Stomach (tissue), 9 donors: Measurements from ENCODE around the gene ITGA7. TPM values are rescaled to one million over a fixed set of nuclear protein-coding genes. Genes with fewer than 3 reads are reported as not detected.
A peak's percentile ranks its signal among the peaks of the same experiment; 100 is the strongest.

Experiments
- DNase-seq, 2 donors: peaks; one replicate each; pipeline versions ENCODE4 v3.0.0 to v3.0.0-alpha.2; 2013 to 2019
- H3K27ac ChIP-seq, 5 donors: fragments of 200-600 bp in 4 of 5; sonication (generic) in 4 of 5; one replicate each; pipeline ENCODE4 v1.5.1; 2013 to 2019; ENCODE audit warnings: mild to moderate bottlenecking in 1 of 5, moderate library complexity in 1 of 5
- H3K27me3 ChIP-seq, 3 donors: fragments of 200-600 bp; sonication (generic); one replicate each; pipeline ENCODE4 v1.5.1; 2017 to 2019; ENCODE audit warnings: mixed run types in 1 of 3
- H3K36me3 ChIP-seq, 4 donors: fragments of 200-600 bp; sonication (generic); 1 replicate in 3 of 4; 2 replicates in 1 of 4; pipeline ENCODE4 v1.5.1; 2016 to 2019
- H3K4me1 ChIP-seq, 4 donors: fragments of 200-600 bp; sonication (generic); one replicate each; pipeline ENCODE4 v1.5.1; 2016 to 2019
- H3K4me3 ChIP-seq, 4 donors: fragments of 200-600 bp; sonication (generic) in 3 of 4; one replicate each; pipeline ENCODE4 v1.5.1; 2016 to 2019; ENCODE audit warnings: mild to moderate bottlenecking in 1 of 4
- H3K9me3 ChIP-seq, 4 donors: fragments of 200-600 bp; sonication (generic); one replicate each; pipeline ENCODE4 v1.5.1; 2016 to 2019
- EP300 ChIP-seq: sonication (generic); formaldehyde crosslinking; IDR thresholded peaks from one replicate; pipeline ENCODE4 v1.6.1; 2017; ENCODE audit warnings: antibody characterized with exemption
- POLR2A ChIP-seq, 4 donors: fragments of 450-650 bp; IDR thresholded peaks; one replicate each; pipeline ENCODE4 v1.6.1; 2016; ENCODE audit warnings: antibody characterized with exemption in 4 of 4, control low read depth in 2 of 4, mild to moderate bottlenecking in 1 of 4, moderate library complexity in 1 of 4
- POLR2AphosphoS5 ChIP-seq, 3 donors: sonication (generic); formaldehyde crosslinking; IDR thresholded peaks; one replicate each; pipeline ENCODE4 v1.6.1; 2016; ENCODE audit warnings: antibody characterized with exemption in 3 of 3
- WGBS, 5 donors: extraction: QIAGEN DNeasy Blood & Tissue Kit in 3 of 5; methylation state at CpG; one replicate each; pipeline versions ENCODE4 v1.1.5 to v1.1.7; 2013 to 2018; 5-methylcytosine and 5-hydroxymethylcytosine counted together
- intact Hi-C: fragments of 100-400 bp; cut with DNase I; formaldehyde crosslinking; loops from one replicate; pipeline ENCODE4 v1.15.1; 2023; ENCODE audit warnings: low total_unique reads
- polyA plus RNA-seq, 3 donors: library from polyadenylated mRNA; stranded (reverse); fragments of 200-250 nt; gene quantifications; one replicate each; pipeline ENCODE4 v1.2.3, GENCODE V29; 2013
- total RNA-seq, 5 donors: library from RNA; depleted of rRNA; stranded (reverse); fragments of >200 nt; gene quantifications; one replicate each; pipeline versions ENCODE4 v1.1.0 to v1.2.3, GENCODE V29; 2014 to 2016
- TF ChIP-seq, protein P1 (sequence below), 7 experiments: fragments of 450-650 bp in 4 of 7; fragments of 200-600 bp in 3 of 7; sonication (generic) in 3 of 7; IDR thresholded peaks; one replicate each; pipeline ENCODE4 v1.5.1; 2016 to 2019; ENCODE audit warnings: antibody characterized with exemption in 7 of 7, control low read depth in 2 of 7, mild to moderate bottlenecking in 1 of 7
- donor health status: healthy with polysubstance abuse.
- donor health status: Bipolar disorder and iron deficiency.
- donor health status: healthy.

ITGA7 gene
- total and polyA plus RNA-seq, 8 donors = 3.5 to 188 (median 46.3) TPM

GRCh38 chr12:55724940-55725309 is 17.2 kb upstream of the ITGA7 start:
- Histone ChIP-seq H3K36me3 (peaks cover 31 to 53% (median 40%) of the 10 kb centered on the region in 4 donors), H3K9me3 (no peaks in the 10 kb centered on the region), H3K27me3 (no peaks in the 10 kb centered on the region), H3K27ac (peak overlapping the region in 3 of 5 donors; percentile 39 to 100 (median 97)), H3K4me1 (peaks cover 71 to 81% (median 78%) of the 10 kb centered on the region in 4 donors), H3K4me3 (peak overlapping the region in 1 of 4 donors; percentile 89)
- no peak for DNase-seq
- intact Hi-C loops = no loop called here
- 28 to 50% (median 38%) methylated on average over 3 of the region's 3 CpGs for WGBS, 5 donors
- TF ChIP-seq POLR2AphosphoS5 (IDR thresholded peaks at IDR 0.05) (no peak), EP300 (no peak), POLR2A (IDR thresholded peaks at IDR 0.05) (no peak)
- TF ChIP-seq, protein P1, sequence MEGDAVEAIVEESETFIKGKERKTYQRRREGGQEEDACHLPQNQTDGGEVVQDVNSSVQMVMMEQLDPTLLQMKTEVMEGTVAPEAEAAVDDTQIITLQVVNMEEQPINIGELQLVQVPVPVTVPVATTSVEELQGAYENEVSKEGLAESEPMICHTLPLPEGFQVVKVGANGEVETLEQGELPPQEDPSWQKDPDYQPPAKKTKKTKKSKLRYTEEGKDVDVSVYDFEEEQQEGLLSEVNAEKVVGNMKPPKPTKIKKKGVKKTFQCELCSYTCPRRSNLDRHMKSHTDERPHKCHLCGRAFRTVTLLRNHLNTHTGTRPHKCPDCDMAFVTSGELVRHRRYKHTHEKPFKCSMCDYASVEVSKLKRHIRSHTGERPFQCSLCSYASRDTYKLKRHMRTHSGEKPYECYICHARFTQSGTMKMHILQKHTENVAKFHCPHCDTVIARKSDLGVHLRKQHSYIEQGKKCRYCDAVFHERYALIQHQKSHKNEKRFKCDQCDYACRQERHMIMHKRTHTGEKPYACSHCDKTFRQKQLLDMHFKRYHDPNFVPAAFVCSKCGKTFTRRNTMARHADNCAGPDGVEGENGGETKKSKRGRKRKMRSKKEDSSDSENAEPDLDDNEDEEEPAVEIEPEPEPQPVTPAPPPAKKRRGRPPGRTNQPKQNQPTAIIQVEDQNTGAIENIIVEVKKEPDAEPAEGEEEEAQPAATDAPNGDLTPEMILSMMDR (IDR thresholded peaks at IDR 0.05) = no peak

GRCh38 chr12:55724226-55724939 is 16.7 kb upstream of the ITGA7 start:
- intact Hi-C loops = no loop called here

DNA sequence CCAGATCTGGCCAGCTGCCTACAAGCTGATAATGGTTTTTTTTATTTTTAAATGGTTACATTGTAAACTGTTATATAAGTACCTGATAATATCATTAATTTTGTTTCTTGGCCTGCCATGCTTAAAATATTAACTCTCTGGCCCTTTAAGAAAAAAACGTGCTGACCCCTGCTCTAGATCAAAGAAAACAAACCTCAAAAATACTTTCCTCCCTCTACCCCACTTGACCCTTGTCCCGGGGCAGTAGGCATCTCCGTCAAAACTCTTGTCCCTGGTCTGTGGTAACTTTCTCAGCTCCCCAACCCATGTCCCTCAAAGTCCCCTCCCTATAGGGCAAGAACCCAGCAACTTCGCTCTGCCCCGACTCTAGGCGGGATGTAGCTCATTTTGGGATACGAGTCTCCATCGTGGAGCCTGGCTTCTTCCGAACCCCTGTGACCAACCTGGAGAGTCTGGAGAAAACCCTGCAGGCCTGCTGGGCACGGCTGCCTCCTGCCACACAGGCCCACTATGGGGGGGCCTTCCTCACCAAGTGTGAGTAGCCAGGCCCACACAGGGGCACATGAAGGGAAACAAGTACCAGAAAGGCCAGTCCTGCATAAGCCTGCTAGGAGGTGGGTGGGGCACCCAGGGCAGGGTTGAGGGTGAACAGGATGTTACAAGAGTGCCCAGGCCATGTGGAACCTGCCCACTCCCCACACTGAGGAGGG is 16.0 kb upstream of the ITGA7 start:
- no peak for DNase-seq
- peak overlapping the region; percentile 14 to 100 (median 89) for H3K27ac ChIP-seq
- H3K4me3 ChIP-seq = no peak overlapping the region
- TF ChIP-seq, protein P1 (IDR thresholded peaks at IDR 0.05) = no peak
- TF ChIP-seq POLR2AphosphoS5 (IDR thresholded peaks at IDR 0.05) = peak in 1 of 3 donors; percentile 2
- intact Hi-C loops = no loop called here
- H3K9me3 ChIP-seq = no peaks in the 10 kb centered on the region
- peaks cover 31 to 60% (median 40%) of the 10 kb centered on the region in 4 donors for H3K36me3 ChIP-seq
- peaks cover 81 to 91% (median 87%) of the 10 kb centered on the region in 4 donors for H3K4me1 ChIP-seq
- H3K27me3 ChIP-seq = no peaks in the 10 kb centered on the region
- 19 to 55% (median 26%) methylated on average over 10 of the region's 10 CpGs for WGBS, 5 donors

More at GRCh38 chr12:55724226-55724939, 16.7 kb upstream of the ITGA7 start:
- Histone ChIP-seq H3K4me3 (no peak overlapping the region), H3K27ac (peak overlapping the region in 4 of 5 donors; percentile 39 to 100 (median 74)), H3K36me3 (peaks cover 31 to 57% (median 40%) of the 10 kb centered on the region in 4 donors), H3K27me3 (no peaks in the 10 kb centered on the region), H3K4me1 (peaks cover 74 to 83% (median 80%) of the 10 kb centered on the region in 4 donors), H3K9me3 (no peaks in the 10 kb centered on the region)
- 15 to 48% (median 39%) methylated on average over 6 to 11 of the region's 11 CpGs for WGBS, 5 donors
- peak; percentile 76 to 87 for DNase-seq
- TF ChIP-seq POLR2A (IDR thresholded peaks at IDR 0.05) (no peak), POLR2AphosphoS5 (IDR thresholded peaks at IDR 0.05) (peak in 1 of 3 donors; percentile 22), EP300 (no peak)
- TF ChIP-seq, protein P1 (IDR thresholded peaks at IDR 0.05) = peak in 5 of 7 experiments; percentile 30 to 62 (median 51)

- peaks cover 88 to 98% (median 93%) of the 10 kb centered on the region in 4 donors for H3K4me1 ChIP-seq
- peaks cover 31 to 60% (median 40%) of the 10 kb centered on the region in 4 donors for H3K36me3 ChIP-seq
- intact Hi-C loops = no loop called here
- TF ChIP-seq POLR2A (IDR thresholded peaks at IDR 0.05) (no peak), EP300 (no peak), POLR2AphosphoS5 (IDR thresholded peaks at IDR 0.05) (no peak)
- TF ChIP-seq, protein P1 (IDR thresholded peaks at IDR 0.05) = no peak
- no peaks in the 10 kb centered on the region for H3K9me3 ChIP-seq
- peak overlapping the region in 4 of 5 donors; percentile 52 to 100 (median 93) for H3K27ac ChIP-seq
- no peak overlapping the region for H3K4me3 ChIP-seq
- WGBS, 5 donors = 83 to 87% (median 85%) methylated on average over 5 to 8 of the region's 8 CpGs
- DNase-seq = no peak
- H3K27me3 ChIP-seq = no peaks in the 10 kb centered on the region
Measured at GRCh38 chr12:55722948-55723347, 15.2 kb upstream of the ITGA7 start.
